Anterior cingulate cortex (tissue), 58 donors: ENCODE results near the gene IGSF8.

Experiments used
- DNase-seq, 58 donors: peaks; one replicate each; lab custom pipeline; 2025; lab: John Stamatoyannopoulos, UW

The IGSF8 gene

DNA sequence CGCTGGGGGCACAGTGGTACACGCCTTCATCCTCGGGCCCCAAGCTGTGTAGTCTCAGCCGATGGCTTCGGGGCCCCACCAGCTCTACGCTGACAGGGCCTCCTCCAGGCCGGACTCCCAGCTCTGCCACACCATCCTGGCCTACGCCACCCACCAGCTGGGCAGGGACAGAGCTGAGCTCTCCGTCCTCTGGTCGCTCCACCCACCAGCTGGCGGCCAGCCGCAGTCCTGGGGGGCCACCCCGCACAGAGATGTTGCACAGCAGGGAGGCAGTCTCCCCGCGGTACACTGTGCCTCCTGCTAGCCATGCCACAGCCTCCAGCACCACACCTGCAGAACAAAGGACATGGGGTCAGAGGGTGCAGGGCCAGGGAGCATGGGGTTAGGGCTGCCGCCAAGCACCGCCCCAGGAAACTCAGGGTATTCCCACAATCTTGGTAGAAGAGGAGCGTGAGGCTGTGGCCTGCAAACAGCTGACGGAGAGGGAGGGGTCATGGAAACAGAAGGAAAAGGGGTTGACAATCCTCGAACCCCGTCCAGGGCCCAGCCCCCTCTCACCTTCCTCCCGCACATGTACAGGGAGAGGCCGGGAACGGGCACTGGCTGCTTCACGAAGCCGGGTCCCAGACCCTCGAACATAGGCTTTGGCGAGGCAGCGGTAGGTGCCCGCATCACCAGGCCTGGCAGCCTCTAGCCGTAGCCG is 5.9 kb downstream of the IGSF8 start:
- peak in 34 of 58 donors; percentile 29 to 79 (median 54) for DNase-seq

DNA sequence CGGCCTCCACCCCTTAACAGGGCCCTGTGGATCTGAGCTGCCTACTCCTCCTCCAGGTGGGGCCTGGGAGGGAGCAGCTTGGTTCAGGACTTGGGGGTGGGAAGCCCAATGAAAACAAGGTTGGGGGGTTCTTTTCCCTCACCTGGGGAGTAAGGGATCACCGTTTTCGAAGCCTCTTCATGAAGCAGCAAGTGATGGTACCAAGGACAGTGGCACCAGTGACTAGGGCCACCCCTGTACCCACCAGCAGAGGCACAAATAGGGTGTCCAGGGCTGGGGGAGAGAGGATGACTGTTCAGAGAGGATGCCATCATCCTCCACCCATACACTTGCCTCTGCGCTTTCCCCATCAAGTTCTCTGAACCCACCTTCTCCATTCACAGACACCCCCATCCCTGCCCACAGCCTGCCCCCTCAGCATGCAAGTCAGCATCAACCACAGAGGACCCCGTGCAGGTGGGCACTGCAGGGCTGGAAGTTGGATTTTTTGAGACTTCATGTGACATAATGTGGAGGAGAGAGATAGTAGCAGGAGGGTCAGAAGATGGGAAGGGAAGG is 6.7 kb downstream of the IGSF8 start:
- no peak for DNase-seq

DNA sequence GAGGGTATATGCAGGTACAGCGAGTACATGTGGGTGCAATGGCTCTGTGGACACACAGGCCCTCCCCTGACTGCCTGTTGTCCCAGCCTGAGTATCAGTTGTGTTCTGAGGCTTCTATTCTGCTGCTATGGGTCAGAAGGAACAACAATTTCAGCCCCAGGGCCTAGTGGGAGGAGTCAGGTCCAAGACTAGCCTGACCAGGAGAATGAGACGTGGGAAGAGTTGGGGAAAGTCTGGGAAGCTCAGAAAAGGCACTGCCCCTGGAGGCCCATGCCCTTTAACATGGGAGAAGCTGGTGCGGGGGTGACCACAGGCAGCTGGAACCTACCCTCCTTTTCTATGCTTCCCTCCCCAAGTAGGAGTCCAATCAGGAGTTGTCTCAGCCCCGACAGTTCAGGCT is 7.7 kb downstream of the IGSF8 start:
- DNase-seq: no peak

DNA sequence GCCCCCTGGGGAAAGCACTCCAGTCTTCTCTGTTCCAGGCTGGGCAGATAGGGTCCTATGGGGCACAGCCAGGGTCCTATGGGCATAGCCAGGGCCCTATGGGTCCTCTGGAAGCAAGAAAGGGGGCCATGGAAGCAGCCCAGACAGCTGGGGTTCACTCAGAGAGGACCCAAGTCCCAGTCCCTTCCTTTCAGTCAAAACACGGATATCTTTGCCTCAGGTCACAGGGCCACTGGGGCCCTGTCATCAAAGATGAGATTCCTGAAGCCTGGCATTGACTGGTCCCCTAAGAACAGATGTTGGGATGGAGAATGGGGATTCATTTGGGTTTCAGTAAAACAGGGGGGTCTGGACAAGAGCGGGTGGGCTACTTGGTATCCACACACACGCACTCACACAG is 8.5 kb downstream of the IGSF8 start:
- DNase-seq: no peak

DNA sequence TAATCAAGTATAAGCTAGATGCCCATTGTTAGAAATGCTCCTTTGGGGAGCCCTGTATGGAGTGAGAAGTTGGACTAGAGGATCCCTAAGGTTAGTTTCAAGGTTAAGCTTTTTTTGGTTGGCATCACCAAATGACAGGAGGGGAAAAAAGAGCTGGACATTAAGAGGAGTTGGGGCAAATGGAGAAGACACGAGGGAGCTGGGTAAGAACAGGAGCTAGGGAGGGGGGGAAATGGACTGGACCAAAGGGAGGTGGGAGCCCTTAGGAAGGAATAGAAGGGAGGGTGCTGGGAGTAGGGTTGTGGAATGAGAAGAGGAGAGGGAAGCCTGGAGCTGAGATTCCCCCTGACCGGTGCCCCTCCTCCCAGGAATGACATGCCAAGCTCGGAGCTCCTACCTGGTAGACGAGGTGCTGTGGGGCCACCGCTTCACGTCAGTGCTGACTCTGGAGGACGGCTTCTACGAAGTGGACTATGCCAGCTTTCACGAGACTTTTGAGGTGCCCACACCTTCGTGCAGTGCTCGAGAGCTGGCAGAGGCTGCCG is 11.2 kb downstream of the IGSF8 start:
- DNase-seq: no peak

DNA sequence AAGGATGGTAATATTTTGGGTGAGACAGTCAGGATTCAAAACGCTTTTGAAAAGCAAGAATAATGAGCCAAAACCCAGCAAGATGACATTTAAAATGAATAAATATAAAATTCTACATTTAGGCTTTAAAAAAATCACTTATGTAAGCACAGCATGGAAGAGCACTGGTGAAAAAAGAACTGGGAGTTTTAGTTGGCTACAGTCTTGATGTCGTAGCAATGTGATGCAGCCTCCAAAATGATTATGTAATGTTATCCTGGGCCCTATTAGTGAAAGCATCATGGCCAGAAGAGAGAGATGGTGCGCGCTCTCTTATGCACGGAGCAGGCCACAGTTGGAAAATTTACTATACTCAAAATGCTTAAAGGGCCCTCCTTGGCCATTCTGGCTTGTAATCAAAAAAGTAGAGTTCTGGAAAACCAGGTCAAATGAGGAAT is 11.9 kb downstream of the IGSF8 start:
- peak in 5 of 58 donors; percentile 19 to 54 (median 33) for DNase-seq

DNA sequence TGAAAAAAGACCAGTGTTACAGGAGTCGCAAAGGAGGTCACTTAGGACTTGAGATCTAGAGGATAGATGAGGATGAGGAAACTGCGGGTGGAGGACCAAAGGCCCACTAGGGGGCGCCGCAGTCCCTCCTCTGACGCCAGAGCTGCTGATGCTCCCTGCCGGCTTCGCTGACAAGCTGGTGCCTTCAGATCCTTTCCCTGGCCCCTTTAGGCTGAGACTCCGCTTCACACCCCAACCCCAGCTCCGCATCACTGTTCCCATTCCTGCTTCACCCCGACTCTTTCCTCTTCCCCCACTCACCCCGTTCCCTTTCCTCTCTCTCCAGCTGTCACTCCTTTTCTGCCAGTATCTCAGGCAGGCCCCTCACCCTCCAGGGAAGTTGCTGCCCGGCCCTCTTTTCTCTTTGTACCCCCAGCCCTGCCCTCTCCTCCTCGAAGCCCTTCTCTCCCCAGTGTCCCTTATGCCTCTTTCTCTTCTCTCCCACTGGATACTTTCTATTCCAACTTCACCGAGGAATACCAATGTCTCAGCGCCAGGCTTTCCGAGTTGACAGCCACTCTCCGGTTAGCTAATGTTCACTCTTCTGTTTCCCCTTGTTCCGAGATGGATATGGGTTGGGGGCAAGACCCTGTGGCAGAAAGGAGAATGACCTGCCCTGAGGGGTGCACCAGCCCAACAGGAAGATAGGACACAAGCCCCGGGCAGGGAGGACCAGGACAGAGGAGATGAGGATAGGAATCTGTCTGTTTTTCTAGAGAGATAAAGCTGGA is 12.5 kb downstream of the IGSF8 start:
- DNase-seq: peak in 56 of 58 donors; percentile 33 to 95 (median 80)

DNA sequence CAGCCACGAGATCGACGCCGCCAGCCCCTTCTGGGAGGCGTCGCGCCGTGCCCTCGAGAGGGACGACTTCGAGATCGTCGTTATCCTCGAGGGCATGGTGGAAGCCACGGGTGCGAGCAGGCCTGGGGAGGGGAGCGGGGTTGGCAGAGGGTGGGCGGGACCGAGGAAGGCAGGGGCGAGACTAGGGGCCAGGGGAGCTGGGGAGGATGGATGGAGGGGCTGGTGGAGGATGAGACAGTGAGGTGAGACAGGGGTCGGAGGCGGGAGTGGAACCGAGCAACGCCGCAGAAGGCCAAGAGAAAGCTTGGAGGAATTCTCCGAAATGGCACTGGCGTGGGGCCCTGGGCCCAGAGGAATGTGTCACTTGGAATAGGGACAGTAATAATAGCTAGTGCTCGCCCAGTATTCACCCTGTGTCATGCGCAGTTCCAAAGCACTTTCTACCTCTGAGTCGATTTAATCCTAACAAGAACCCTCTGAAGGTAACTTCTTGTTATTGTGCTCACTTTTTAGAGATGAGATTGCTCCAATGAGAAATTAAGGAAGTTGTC is 13.6 kb downstream of the IGSF8 start:
- DNase-seq: no peak

DNA sequence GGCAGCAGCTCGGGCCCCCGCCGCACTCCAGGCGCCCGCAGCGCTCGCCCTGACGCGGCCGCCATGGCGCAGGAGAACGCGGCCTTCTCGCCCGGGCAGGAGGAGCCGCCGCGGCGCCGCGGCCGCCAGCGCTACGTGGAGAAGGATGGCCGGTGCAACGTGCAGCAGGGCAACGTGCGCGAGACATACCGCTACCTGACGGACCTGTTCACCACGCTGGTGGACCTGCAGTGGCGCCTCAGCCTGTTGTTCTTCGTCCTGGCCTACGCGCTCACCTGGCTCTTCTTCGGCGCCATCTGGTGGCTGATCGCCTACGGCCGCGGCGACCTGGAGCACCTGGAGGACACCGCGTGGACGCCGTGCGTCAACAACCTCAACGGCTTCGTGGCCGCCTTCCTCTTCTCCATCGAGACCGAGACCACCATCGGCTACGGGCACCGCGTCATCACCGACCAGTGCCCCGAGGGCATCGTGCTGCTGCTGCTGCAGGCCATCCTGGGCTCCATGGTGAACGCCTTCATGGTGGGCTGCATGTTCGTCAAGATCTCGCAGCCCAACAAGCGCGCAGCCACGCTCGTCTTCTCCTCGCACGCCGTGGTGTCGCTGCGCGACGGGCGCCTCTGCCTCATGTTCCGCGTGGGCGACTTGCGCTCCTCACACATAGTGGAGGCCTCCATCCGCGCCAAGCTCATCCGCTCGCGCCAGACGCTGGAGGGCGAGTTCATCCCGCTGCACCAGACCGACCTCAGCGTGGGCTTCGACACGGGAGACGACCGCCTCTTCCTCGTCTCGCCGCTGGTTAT is 14.2 kb downstream of the IGSF8 start:
- DNase-seq: peak in 17 of 58 donors; percentile 21 to 61 (median 36)

DNA sequence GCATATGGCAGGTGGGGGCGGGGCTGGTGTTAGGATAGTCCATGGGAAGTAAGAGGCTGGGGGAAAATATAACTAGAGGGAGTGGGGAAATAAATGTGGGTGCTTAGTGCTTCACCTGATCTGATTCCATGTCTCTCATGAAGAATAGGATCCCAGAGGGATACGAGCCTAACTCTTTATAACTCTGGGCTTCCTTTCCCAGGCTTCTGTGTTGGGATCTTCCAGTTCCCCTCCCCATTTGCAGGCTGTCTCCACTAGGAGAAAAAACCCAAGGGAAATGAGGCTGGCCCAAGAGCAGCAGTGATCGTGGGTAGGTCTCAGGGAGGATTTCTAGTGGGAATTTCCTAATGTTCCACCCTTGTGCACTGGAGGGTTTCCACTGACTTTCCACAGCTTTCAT is 15.5 kb downstream of the IGSF8 start:
- DNase-seq: peak in 1 of 58 donors; percentile 23

DNA sequence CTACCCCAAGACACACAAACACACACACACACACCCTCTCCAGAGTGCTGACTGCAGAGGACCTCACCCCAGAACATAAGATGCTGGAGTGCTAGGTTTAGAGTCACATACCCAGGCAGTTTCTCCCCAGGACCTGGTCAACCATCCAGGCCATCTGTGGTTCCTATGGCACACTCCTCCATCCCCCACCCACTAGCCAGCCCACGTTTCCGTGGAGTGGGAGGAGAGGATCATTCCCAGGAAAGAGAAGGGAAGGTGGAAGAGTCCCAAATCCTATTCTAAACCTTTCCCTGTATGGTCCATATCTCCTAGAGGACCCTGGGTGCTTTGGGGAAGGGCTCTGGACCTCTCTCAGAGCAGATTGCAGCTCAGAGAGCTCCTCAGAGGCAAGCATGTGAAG is 15.9 kb downstream of the IGSF8 start:
- no peak for DNase-seq

DNA sequence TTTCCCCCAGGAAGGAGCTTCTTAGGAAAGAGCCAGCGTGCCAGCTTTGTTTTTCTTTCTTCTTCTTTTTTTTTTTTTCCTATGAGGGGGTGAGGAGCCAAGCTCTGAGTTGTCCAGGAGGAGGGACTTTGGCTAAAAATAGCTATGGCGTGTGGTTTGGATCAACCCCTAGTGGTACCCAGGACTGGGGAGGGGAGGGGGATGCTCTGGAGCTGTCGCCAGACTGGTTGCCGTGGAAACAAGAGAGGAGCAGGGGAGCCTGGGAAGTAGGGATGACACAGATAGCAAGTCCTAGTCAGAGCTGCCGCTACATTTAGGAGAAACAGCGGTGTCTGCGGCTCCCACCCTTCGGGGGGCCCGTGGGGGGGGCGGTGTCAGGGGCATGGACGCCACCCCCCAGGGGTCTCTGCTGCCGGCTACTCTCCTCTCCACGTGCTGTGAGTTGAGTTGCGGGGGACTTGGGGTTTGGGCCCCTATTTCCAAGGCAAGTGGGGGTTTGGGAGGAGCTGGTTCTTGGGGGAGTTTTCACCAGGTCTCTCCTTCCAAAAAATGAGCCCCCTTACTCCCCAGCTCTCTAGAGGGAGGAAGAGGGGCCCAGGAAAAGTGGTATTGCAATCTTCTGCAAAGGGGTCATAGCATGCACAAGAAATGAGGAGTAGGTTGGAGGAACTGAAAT is 17.0 kb downstream of the IGSF8 start, which contains the start of gene KCNJ9:
TSS of gene KCNJ9 (plus strand) at position 278 of the 676 bp plus-strand sequence. CDS start 2,493 bp downstream, outside the sequence.
- peak in 57 of 58 donors; percentile 26 to 95 (median 83) for DNase-seq

DNA sequence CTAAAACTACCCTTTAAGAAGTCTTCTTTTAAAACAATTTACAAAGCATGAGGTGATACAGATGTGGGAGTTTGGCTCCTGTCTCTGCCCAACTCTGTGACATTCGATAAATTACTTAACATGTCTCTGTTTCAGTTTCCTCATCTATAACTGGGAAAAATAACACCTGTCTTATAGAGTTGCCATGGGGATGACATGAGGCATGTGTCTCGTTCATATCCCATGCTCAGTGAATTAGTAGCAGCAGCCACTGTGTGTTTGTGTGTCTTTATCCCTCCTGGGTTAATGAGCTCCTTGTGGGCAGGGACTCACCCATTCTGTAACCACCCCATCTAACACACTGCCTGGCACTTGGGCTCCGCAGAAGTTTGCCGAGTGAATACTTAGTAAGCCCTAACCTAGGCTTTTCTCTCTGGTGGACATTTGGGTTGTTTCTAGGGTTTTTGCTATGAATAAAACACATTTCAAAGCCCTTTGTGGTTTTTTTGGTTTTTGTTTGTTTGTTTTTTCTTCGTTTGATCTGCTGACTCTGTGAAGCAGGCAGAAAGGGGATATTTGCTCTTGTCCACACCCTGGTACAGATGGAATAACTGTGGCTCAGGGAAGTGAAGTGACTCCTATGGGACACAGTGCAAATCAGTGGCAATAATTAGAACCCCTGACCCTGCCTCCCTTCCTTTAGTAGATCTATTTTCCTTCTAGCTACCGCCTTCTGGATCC is 17.9 kb downstream of the IGSF8 start:
- no peak for DNase-seq

DNA sequence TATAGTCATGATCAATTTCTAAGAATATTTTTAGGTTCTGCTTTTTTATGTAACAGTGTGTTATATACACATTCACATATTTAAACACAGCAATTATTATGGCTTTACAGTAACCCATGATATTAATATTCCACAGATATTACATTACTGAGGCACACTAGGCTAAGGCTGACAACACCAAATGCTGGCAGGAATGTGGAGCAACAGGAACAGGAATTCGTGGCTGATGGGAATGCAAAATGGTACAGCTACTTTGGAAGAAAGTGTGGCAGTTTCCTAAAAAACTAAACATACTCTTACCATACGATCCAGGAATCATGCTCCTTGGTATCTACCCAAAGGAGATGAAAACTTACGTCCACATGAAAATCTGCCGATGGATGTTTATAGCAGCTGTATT is 19.0 kb downstream of the IGSF8 start:
- DNase-seq: no peak

DNA sequence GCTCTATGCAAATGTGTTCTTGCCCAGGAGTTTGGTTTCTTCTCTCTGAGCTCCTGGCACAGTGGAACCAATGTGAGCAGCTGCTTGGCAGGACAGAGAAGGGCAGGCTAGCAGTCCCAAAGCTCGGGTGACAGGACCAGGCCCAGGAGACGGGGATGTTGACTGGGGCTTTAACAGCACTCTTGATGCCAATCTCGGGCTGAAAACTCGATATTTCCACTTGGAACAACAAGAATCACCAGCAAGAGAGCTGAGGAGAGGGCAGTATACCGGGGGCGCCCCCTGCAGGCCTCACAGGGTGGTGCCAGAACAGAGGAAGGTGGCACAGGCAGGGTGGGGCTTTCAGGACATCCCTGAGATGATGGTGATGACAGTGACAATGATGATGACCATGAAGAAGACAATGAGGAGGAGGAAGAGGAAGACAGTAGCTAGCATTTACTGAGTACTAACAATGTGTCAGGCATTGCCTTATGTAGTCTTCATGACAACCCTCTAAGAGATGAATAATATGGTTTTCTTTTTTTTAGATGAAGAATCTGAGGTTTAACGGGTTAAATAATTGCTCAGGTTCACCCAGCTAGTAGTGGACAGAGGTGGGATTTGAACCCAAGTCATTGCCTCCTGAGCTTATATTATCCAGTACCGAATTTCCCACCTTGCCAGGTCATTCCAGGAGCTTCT is 19.8 kb downstream of the IGSF8 start:
- DNase-seq: peak in 48 of 58 donors; percentile 19 to 82 (median 64)

DNA sequence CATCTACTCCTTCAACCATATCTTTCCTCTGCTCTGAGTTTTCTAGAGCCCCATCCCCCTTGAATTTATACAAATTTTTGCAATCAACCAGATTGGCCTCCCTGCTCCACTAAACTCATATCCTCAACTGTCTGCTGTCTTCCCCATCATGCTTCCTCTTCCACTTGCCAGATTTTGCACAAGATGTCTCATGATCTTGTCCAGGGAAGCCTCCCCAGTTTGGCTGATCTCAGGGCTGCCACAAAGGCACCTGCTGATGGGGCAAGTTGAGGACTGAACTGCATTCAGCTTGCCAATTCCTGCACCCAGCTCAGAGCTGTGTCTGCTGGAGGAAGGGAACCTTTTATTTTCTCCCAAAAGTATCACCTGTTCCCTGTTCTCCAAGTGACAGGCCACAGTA is 20.9 kb downstream of the IGSF8 start:
- no peak for DNase-seq

DNA sequence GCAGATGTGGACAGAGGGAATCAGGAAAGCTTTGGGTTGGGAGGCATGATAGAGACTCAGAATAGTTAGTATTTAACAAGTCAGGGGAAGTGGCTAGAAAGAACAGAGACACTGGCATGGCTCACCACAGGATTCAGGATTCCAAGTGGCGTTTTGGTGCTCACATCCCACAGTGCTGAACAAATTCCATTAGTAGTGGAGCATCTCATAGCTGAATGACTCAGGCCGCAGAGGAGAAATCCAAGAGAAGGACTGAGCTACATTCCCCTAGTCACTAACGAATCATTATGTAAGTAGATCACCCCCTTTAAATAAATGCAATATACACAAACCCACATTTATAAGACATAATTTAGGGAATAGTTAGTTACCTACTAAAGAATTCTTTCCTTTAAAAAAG is 22.1 kb downstream of the IGSF8 start:
- no peak for DNase-seq

DNA sequence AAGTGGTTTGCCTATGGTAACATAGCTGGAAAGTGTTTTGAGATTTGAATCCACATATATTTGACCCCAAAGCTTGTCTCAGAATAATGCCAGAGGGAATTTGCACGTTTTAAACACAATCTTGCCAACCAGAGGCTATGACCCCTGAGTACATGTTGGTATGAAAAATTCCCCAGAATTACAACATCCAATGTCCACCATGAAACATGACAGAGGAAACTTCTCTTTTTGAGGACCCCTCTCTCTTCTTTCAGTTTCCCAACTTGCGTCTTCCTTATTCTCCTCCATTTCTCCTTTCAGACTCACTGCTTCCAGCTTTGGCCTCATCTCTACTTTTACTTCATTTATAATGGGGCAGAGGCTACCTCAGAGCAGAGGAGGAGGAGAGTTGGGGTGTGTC is 22.6 kb downstream of the IGSF8 start:
- DNase-seq: no peak
